ENCODE results near the gene DUSP7.

DUSP7 gene

DNA sequence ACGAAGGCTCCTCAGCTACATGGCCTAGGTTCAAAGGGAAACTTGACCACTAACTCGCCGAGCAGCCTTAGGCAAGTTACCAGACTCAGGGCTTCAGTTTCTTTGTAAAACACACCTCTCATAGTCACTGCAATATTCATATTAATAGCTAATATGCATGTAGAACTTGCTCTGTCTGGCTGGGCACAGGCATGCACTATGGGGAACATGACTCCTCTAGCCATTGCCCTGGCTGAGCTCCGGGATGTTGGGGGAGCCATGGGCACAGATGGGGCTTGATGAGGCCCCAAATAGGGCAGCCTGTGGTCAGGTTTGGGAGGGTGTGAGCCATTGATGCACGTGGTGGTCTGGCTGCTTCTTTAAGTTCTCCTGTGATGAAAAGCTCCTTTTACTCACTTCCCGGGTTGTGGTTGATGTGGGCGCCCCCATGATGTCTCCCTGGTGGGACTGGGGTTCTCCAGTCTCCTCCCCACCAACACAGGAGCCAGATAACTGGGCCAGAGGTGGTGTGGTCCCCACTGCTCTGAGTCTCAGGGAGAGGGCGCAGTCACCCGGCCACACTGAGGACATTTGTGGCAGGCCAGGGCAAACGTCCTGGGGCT lies 29.4 kb upstream of the DUSP7 start:
- TF ChIP-seq, protein P1, sequence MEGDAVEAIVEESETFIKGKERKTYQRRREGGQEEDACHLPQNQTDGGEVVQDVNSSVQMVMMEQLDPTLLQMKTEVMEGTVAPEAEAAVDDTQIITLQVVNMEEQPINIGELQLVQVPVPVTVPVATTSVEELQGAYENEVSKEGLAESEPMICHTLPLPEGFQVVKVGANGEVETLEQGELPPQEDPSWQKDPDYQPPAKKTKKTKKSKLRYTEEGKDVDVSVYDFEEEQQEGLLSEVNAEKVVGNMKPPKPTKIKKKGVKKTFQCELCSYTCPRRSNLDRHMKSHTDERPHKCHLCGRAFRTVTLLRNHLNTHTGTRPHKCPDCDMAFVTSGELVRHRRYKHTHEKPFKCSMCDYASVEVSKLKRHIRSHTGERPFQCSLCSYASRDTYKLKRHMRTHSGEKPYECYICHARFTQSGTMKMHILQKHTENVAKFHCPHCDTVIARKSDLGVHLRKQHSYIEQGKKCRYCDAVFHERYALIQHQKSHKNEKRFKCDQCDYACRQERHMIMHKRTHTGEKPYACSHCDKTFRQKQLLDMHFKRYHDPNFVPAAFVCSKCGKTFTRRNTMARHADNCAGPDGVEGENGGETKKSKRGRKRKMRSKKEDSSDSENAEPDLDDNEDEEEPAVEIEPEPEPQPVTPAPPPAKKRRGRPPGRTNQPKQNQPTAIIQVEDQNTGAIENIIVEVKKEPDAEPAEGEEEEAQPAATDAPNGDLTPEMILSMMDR (IDR thresholded peaks at IDR 0.05; ENCODE audit: extremely low read depth, missing control alignments), result no peak
- DNase-seq (ENCODE audit: low spot score), result no peak

DNA sequence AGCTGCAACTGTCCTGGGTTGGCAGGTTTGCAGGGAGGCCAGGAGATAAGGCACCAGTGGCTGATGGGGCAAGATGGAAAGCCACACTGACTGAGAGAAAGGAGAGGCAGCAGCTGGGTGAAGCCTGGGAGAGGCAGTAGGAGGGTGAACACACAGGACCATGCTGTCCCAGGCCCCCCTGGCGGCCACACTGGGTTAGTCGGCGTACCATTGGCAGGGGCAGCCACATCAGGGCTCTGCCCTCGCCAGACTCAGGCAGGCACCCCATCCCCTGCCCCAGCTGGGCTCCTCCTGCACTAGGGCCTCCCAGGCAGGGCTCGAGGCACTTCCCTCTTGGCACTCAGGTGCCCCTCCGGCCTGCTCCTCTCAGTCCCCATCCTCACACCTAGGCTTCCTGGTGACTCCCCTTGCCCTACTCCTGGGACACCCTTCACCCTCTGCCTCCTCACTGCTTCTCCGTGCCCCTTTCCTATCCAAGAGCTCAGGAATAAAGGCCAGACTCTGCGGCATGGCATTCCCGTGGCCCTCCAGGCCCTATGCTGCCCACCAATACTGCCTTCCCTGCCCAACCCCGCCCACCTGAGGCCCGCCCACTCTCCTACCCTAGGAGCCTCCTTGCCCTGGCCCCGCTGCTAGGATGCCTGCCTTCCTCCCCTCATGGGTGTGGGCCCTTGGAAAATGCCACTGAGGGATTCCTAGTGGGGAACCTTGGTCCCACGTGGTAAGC lies 28.7 kb upstream of the DUSP7 start:
- no peak for DNase-seq (ENCODE audit: low spot score)
- TF ChIP-seq, protein P1 (IDR thresholded peaks at IDR 0.05; ENCODE audit: extremely low read depth, missing control alignments), result no peak

DNA sequence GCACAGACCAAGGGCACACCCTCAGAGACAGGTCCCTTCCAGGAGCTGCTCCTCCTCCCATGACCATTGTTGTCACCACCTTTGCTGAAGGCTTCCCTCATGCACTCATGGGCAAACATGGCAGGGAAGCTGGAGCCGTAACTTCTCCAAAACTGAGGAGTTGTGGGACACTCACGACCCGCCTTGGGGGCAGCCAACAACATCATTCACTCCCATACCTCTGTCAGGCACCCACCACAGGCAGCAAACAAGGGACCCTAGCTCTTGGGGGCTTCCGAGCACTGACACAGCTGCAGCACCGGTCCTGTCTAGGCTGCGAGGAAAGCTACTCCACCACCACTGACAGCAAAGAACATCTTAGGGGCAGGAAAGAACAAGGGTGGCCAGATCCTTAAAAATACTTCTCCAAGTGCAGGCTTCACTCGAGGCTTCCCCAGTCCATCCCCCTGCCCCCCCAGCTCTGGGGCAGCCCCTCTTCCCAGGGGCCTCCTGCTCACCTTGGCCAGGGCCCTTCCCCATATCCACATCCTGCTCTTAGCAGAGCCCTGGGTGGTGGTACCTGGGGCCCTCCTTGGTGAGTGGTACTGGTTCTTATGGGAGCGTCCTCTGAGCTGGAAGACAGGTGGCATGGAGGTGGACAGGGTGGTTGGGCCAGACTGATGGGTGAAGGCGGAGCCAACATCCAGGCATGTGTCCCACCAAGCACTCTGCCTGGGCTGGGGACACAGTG lies 28.0 kb upstream of the DUSP7 start:
- no peak for DNase-seq (ENCODE audit: low spot score)
- TF ChIP-seq, protein P1 (IDR thresholded peaks at IDR 0.05; ENCODE audit: extremely low read depth, missing control alignments), result no peak

DNA sequence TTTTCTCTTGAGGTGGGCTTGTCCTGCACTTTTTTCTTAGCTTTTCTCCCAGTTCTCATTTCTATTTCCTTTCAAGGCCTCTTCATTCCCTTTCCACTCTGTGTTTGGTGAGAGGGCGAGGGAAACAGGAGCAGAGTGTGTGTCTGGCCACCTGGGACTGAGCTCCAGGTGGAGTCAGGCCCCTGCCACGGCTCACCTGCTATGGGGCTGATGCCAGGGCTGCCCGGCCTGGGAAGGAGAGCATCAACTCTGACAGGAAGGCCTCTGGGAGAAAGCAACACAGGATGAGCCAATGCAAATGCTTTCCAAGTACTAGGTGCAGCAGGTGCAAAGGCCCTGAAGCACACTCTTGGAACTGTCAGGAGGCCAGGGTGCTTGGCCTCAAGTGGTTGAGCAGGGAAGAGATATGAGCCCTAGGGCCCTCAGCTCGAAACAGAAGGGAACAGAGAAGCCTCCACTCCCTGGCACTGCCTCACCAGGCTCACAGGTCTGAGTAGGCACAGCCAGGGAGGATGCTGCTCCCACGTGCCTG lies 27.3 kb upstream of the DUSP7 start:
- TF ChIP-seq, protein P1 (IDR thresholded peaks at IDR 0.05; ENCODE audit: extremely low read depth, missing control alignments), result no peak
- DNase-seq (ENCODE audit: low spot score), result no peak

DNA sequence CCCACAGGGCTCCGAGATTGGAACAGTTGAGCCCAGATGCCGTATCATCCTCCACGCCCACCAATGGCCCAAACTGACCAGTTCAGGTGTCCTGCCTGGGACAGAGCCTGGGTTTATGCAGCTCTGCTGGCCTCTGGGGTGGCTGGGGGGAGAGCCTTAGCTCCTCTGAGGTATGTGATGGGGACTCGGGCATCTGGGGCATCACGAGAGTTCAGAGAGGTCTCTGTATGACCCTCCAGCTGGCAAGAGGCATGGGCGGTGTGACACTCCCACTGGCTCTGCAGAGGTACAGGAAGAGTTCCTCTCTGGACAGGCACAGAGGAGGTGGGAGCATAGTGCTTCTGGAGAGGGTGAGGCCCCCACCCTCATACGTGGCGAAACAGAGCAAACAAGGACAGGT lies 26.6 kb upstream of the DUSP7 start:
- TF ChIP-seq, protein P1 (IDR thresholded peaks at IDR 0.05; ENCODE audit: extremely low read depth, missing control alignments), result no peak
- DNase-seq (ENCODE audit: low spot score), result no peak

DNA sequence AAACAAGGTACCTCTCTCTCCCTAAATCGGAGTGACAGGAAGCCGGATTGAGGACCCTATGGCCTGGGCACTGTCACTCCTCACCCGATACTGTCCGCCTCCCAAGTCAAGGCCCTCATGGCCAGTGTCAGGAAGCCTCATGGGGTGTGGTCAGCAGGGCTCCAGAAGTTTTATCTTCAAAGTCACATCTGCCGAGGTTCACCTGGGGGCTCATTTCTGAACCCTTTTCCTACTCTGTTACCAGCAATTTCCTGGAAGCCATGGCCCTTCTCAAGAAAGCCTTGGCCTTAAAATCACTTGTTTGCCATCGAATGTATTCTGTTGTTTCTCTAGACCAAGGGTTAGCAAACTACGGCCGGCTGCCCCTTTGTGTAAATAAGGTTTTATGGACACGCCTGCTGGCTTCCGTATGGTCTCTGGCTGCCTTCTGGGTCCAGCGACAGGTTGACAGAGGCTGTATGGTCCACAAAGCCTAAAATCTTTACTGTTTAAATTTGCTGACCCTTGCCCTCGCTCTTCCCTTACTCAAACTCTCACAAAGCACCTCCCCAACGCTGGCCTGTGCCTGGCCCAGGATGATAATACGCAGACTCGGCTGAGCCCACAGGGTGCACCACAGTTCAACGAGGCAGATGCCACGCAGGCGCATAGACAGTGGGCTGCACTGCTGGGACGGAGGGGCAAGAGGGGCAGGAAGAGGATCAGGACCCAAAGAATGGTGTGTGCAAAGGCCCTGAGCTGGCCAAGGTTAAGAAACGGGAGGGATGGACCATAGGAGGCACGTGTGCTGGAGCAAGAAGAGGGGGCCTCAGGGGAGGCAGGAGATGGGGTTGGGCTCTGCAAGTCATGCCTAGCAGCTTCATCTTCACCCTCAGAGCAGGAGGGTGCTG lies 24.7 kb upstream of the DUSP7 start:
- TF ChIP-seq, protein P1 (IDR thresholded peaks at IDR 0.05; ENCODE audit: extremely low read depth, missing control alignments), result no peak
- no peak for DNase-seq (ENCODE audit: low spot score)

Data from GM20000 (cell line).